SK-N-SH (cell line): ENCODE measurements around the gene TOMM20. TPM values are rescaled to one million over a fixed set of nuclear protein-coding genes. Genes with fewer than 3 reads are reported as not detected.

Experiments
- CTCF ChIA-PET: fragments of 300-600, 350-600 bp; formaldehyde crosslinking; extraction: SDS; loops from one replicate; lab custom pipeline; 2021; lab: Yijun Ruan, JAX
- POLR2A ChIA-PET: fragments of 350-600 bp; sonication (Branson Sonifier 250); formaldehyde crosslinking; extraction: SDS; loops from one replicate; lab custom pipeline; 2020; ENCODE audit warnings: antibody characterized with exemption, inconsistent platforms; lab: Yijun Ruan, JAX
- DNase-seq: peaks from one replicate; pipeline ENCODE4 v3.0.0; 2012
- H2AFZ ChIP-seq: fragments of 200-600 bp; sonication (generic); 2 replicates; pipeline ENCODE4 v1.8.1; 2016; ENCODE audit warnings: antibody characterized with exemption, mild to moderate bottlenecking, low read depth
- H3F3A ChIP-seq: fragments of 200-600 bp; sonication (generic); replicated peaks from 2 replicates; pipeline ENCODE3; 2016; ENCODE audit warnings: antibody characterized with exemption, mild to moderate bottlenecking; ENCODE audit not compliant: insufficient read depth
- H3K27ac ChIP-seq, 2 experiments: fragments of 200-500 bp in 1 of 2; fragments of 200-600 bp in 1 of 2; sonication (Bioruptor generic) in 1 of 2; sonication (generic), shearing (Covaris generic) in 1 of 2; 2 replicates each; pipeline versions ENCODE4 v1.5.1 to v1.6.1; 2014 to 2016; ENCODE audit warnings: low read depth in 2 of 2, inconsistent platforms in 1 of 2, low read length in 1 of 2, mild to moderate bottlenecking in 1 of 2, mixed read lengths in 1 of 2
- H3K27me3 ChIP-seq: fragments of 200-600 bp; sonication (generic), shearing (Covaris generic); 2 replicates; pipeline ENCODE4 v1.6.1; 2016; ENCODE audit warnings: mixed run types; ENCODE audit not compliant: insufficient read depth
- H3K36me3 ChIP-seq, 2 experiments: fragments of 200-500 bp in 1 of 2; fragments of 200-600 bp in 1 of 2; sonication (Bioruptor generic) in 1 of 2; sonication (generic) in 1 of 2; replicated peaks in 1 of 2; 2 replicates each; pipeline versions ENCODE3 to v1.5.1; 2014 to 2016; ENCODE audit warnings: low read length in 1 of 2, mild to moderate bottlenecking in 1 of 2; ENCODE audit not compliant: insufficient read depth in 2 of 2, control insufficient read depth in 1 of 2
- H3K4me1 ChIP-seq, 2 experiments: fragments of 200-500 bp in 1 of 2; fragments of 200-600 bp in 1 of 2; sonication (Bioruptor generic) in 1 of 2; sonication (generic), shearing (Covaris generic) in 1 of 2; 2 replicates each; pipeline versions ENCODE4 v1.5.1 to v1.6.1; 2014 to 2016; ENCODE audit warnings: low read depth in 1 of 2, low read length in 1 of 2, mixed run types in 1 of 2; ENCODE audit not compliant: insufficient read depth in 2 of 2, control insufficient read depth in 1 of 2
- H3K4me2 ChIP-seq: fragments of 200-600 bp; sonication (generic), shearing (Covaris generic); 2 replicates; pipeline ENCODE4 v1.6.1; 2017; ENCODE audit warnings: mixed run types
- H3K4me3 ChIP-seq, 2 experiments: fragments of 200-500 bp in 1 of 2; fragments of 200-600 bp in 1 of 2; sonication (Bioruptor generic) in 1 of 2; sonication (generic), shearing (Covaris generic) in 1 of 2; 2 replicates each; pipeline versions ENCODE4 v1.5.1 to v1.8.1; 2014 to 2016; ENCODE audit warnings: low read depth in 2 of 2, inconsistent platforms in 1 of 2, low read length in 1 of 2, mild to moderate bottlenecking in 1 of 2, mixed read lengths in 1 of 2, moderate library complexity in 1 of 2
- H3K79me2 ChIP-seq: fragments of 200-600 bp; sonication (generic); 2 replicates; pipeline ENCODE4 v1.8.1; 2017; ENCODE audit warnings: mild to moderate bottlenecking; ENCODE audit not compliant: insufficient read depth
- H3K9ac ChIP-seq: fragments of 200-600 bp; sonication (generic); 2 replicates; pipeline ENCODE4 v1.6.1; 2017; ENCODE audit warnings: mixed run types
- H3K9me2 ChIP-seq: fragments of 200-600 bp; sonication (generic); 2 replicates; pipeline ENCODE4 v1.6.1; 2017; ENCODE audit warnings: mixed run types
- H3K9me3 ChIP-seq: fragments of 200-600 bp; sonication (generic); 2 replicates; pipeline ENCODE4 v1.6.1; 2017; ENCODE audit warnings: mixed run types, mild to moderate bottlenecking, moderate library complexity
- H4K20me1 ChIP-seq: fragments of 200-600 bp; sonication (generic); 2 replicates; pipeline ENCODE4 v1.6.1; 2017; ENCODE audit warnings: mild to moderate bottlenecking, mixed run types; ENCODE audit not compliant: insufficient read depth
- CHD2 ChIP-seq: fragments of 150-350 bp; IDR thresholded peaks from 2 replicates; pipeline ENCODE4 v1.6.1; 2018; ENCODE audit warnings: low read length; ENCODE audit not compliant: partially characterized antibody
- CTCF ChIP-seq: fragments of 200-600 bp; sonication (generic); IDR thresholded peaks from 2 replicates; pipeline ENCODE4 v1.6.1; 2017; ENCODE audit warnings: antibody characterized with exemption, mild to moderate bottlenecking, moderate library complexity
- ELF1 ChIP-seq: IDR thresholded peaks from 2 replicates; pipeline ENCODE4 v1.4.0; 2012
- EP300 ChIP-seq, 2 experiments: IDR thresholded peaks; 2 replicates each; pipeline versions ENCODE4 v1.4.0 to v1.6.1; 2012; ENCODE audit warnings: borderline replicate concordance in 1 of 2, low read depth in 1 of 2, low read length in 1 of 2
- EZH2phosphoT487 ChIP-seq: fragments of 200-600 bp; sonication (generic); IDR thresholded peaks from 2 replicates; pipeline ENCODE4 v1.6.1; 2017; ENCODE audit warnings: low read depth, mixed run types, mild to moderate bottlenecking, antibody characterized with exemption, moderate library complexity, borderline replicate concordance
- FOSL2 ChIP-seq: IDR thresholded peaks from 2 replicates; pipeline ENCODE4 v1.4.0; 2012; ENCODE audit warnings: low read depth, mild to moderate bottlenecking, moderate library complexity, borderline replicate concordance
- GABPA ChIP-seq: IDR thresholded peaks from 2 replicates; pipeline ENCODE4 v1.4.0; 2012; ENCODE audit warnings: low read depth, mild to moderate bottlenecking
- GATA2 ChIP-seq: sonication (generic); formaldehyde crosslinking; IDR thresholded peaks from 2 replicates; pipeline ENCODE4 v1.5.0; 2020; ENCODE audit warnings: mild to moderate bottlenecking, missing genetic modification reagents
- IRF3 ChIP-seq: fragments of 150-350 bp; IDR thresholded peaks from 2 replicates; pipeline ENCODE4 v1.6.1; 2016; ENCODE audit warnings: mild to moderate bottlenecking, low read depth, low read length
- MEF2A ChIP-seq: IDR thresholded peaks from 2 replicates; pipeline ENCODE4 v1.4.0; 2012; ENCODE audit warnings: low read depth, borderline replicate concordance
- PBX3 ChIP-seq: IDR thresholded peaks from 2 replicates; pipeline ENCODE4; 2012
- REST ChIP-seq: IDR thresholded peaks from 2 replicates; pipeline ENCODE4 v1.6.1; 2012; ENCODE audit warnings: mild to moderate bottlenecking, low read depth, low read length, moderate library complexity
- RFX5 ChIP-seq: IDR thresholded peaks from 2 replicates; pipeline ENCODE4 v1.6.1; 2012; ENCODE audit warnings: mild to moderate bottlenecking, improper control_type of control experiment, low read length
- SMC3 ChIP-seq: IDR thresholded peaks from 2 replicates; pipeline ENCODE4 v1.6.1; 2012; ENCODE audit warnings: low read depth, low read length, improper control_type of control experiment
- TAF1 ChIP-seq: IDR thresholded peaks from 2 replicates; pipeline ENCODE4 v1.6.1; 2012; ENCODE audit warnings: low read depth, mild to moderate bottlenecking, low read length, moderate library complexity, borderline replicate concordance
- TCF12 ChIP-seq: IDR thresholded peaks from 2 replicates; pipeline ENCODE4 v1.4.0; 2012
- ZBTB33 ChIP-seq: IDR thresholded peaks from 2 replicates; pipeline ENCODE4 v1.4.0; 2012; ENCODE audit warnings: low read depth, borderline replicate concordance
- WGBS: methylation state at CpG from one replicate; pipeline ENCODE4 v1.1.6; 2017; ENCODE audit warnings: low lambda C conversion rate; 5-methylcytosine and 5-hydroxymethylcytosine counted together
- polyA plus RNA-seq, 3 experiments: library from polyadenylated mRNA; depleted of rRNA; stranded (reverse); fragments of >200 nt; gene quantifications; 2 replicates each; pipeline ENCODE4 v1.2.3, GENCODE V29; 2012

Gene TOMM20
- polyA plus RNA-seq, 1 of the 3 experiments (the other 2 are of a cell fraction), result 86.2 TPM

- TF ChIP-seq CTCF (no peak), GABPA (no peak)
Observed at GRCh38 chr1:235101558-235102258, 26.9 kb downstream of the TOMM20 start (continued).

GRCh38 chr1:235100194-235100772, 28.4 kb downstream of the TOMM20 start:
- ChIA-PET POLR2A (no interaction called here), CTCF (interaction anchor here (0.6 to 1.9 kb wide), 5 partner anchors 10 to 613 kb away, joined by 3 to 6 read pairs (median 3); no protein-coding TSS in a partner anchor)
- Histone ChIP-seq H3K79me2 (no peaks in the 10 kb centered on the region), H3K9me3 (no peaks in the 10 kb centered on the region), H3K27ac (no peak overlapping the region), H3K4me1 (peaks cover 0 to 2% of the 10 kb centered on the region in 2 experiments; a peak in 1 of 4 replicates), H3K36me3 (no peaks in the 10 kb centered on the region), H2AFZ (no peak overlapping the region), H3K9me2 (no peaks in the 10 kb centered on the region), H3K4me3 (no peak overlapping the region), H3K27me3 (no peaks in the 10 kb centered on the region), H4K20me1 (no peaks in the 10 kb centered on the region), H3K4me2 (no peak overlapping the region), H3K9ac (no peak overlapping the region), H3F3A (peaks cover 5% of the 10 kb centered on the region)
- 95% methylated on average over 13 of the region's 13 CpGs for WGBS
- DNase-seq, result no peak
- TF ChIP-seq SMC3 (no peak), TCF12 (no peak), IRF3 (no peak), CHD2 (no peak), FOSL2 (no peak), CTCF (no peak), MEF2A (no peak), TAF1 (no peak), PBX3 (no peak), EP300 (IDR thresholded peaks at IDR 0.05; ENCODE audit: borderline replicate concordance in 1 of 2, low read depth in 1 of 2, low read length in 1 of 2) (no peak), RFX5 (no peak), REST (no peak), GATA2 (CRISPR knock-in tag) (no peak), EZH2phosphoT487 (no peak), ELF1 (no peak), GABPA (no peak), ZBTB33 (no peak)
